ENCODE measurements around the gene NPR2.

NPR2 gene

GRCh38 chr9:35835216-35835632 lies 43.8 kb downstream of the NPR2 start:
- Histone ChIP-seq H3K9me2 (replicated peaks; ENCODE audit: low read depth, low read length) (no peaks in the 10 kb centered on the region), H3K27me3 (ENCODE audit: insufficient read depth, low read length, poor library complexity, severe bottlenecking) (no peaks in the 10 kb centered on the region), H3K4me2 (ENCODE audit: low read depth, low read length, poor library complexity, severe bottlenecking) (no peak overlapping the region), H4K20me1 (ENCODE audit: insufficient read depth, low read length, poor library complexity, severe bottlenecking) (no peaks in the 10 kb centered on the region), H2AFZ (ENCODE audit: low read length) (no peak overlapping the region), H3K36me3 (ENCODE audit: insufficient read depth, low read length) (no peaks in the 10 kb centered on the region), H3K79me2 (ENCODE audit: insufficient read depth, low read length) (no peaks in the 10 kb centered on the region), H3F3A (ENCODE audit: low read depth) (no peaks in the 10 kb centered on the region), H3K9me3 (ENCODE audit: insufficient read depth, low read depth, low read length) (no peaks in the 10 kb centered on the region), H3K4me3 (ENCODE audit: low read length, poor library complexity, severe bottlenecking) (no peak overlapping the region), H3K4me1 (ENCODE audit: insufficient read depth, low read length, poor library complexity, severe bottlenecking) (peaks cover 44% of the 10 kb centered on the region), H3K9ac (ENCODE audit: low read depth, low read length, poor library complexity, severe bottlenecking) (no peak overlapping the region)
- TF ChIP-seq EZH2phosphoT487 (IDR thresholded peaks at IDR 0.05; ENCODE audit: borderline replicate concordance) = no peak
- TF ChIP-seq CTCF (conservative IDR thresholded peaks at IDR 0.05; ENCODE audit: low read length) = peak; percentile 71

- no peak overlapping the region for H2AFZ ChIP-seq (ENCODE audit: low read length)
- no peak overlapping the region for H3K9ac ChIP-seq (ENCODE audit: low read depth, low read length, poor library complexity, severe bottlenecking)
- TF ChIP-seq CTCF (conservative IDR thresholded peaks at IDR 0.05; ENCODE audit: low read length) (no peak), EZH2phosphoT487 (IDR thresholded peaks at IDR 0.05; ENCODE audit: borderline replicate concordance) (no peak)
- no peaks in the 10 kb centered on the region for H3K27me3 ChIP-seq (ENCODE audit: insufficient read depth, low read length, poor library complexity, severe bottlenecking)
- H3F3A ChIP-seq (ENCODE audit: low read depth) = no peaks in the 10 kb centered on the region
- no peak overlapping the region for H3K4me2 ChIP-seq (ENCODE audit: low read depth, low read length, poor library complexity, severe bottlenecking)
- H3K9me2 ChIP-seq (replicated peaks; ENCODE audit: low read depth, low read length) = no peaks in the 10 kb centered on the region
- no peaks in the 10 kb centered on the region for H3K9me3 ChIP-seq (ENCODE audit: insufficient read depth, low read depth, low read length)
- no peaks in the 10 kb centered on the region for H4K20me1 ChIP-seq (ENCODE audit: insufficient read depth, low read length, poor library complexity, severe bottlenecking)
- no peak overlapping the region for H3K4me3 ChIP-seq (ENCODE audit: low read length, poor library complexity, severe bottlenecking)
- peaks cover 40% of the 10 kb centered on the region for H3K4me1 ChIP-seq (ENCODE audit: insufficient read depth, low read length, poor library complexity, severe bottlenecking)
- H3K36me3 ChIP-seq (ENCODE audit: insufficient read depth, low read length) = no peaks in the 10 kb centered on the region
- no peaks in the 10 kb centered on the region for H3K79me2 ChIP-seq (ENCODE audit: insufficient read depth, low read length)
Observed at GRCh38 chr9:35835766-35836165, 44.4 kb downstream of the NPR2 start.

- H3K4me3 ChIP-seq (ENCODE audit: low read length, poor library complexity, severe bottlenecking) = no peak overlapping the region
- no peaks in the 10 kb centered on the region for H3K9me2 ChIP-seq (replicated peaks; ENCODE audit: low read depth, low read length)
- H3K4me1 ChIP-seq (ENCODE audit: insufficient read depth, low read length, poor library complexity, severe bottlenecking) = peaks cover 32% of the 10 kb centered on the region
- TF ChIP-seq EZH2phosphoT487 (IDR thresholded peaks at IDR 0.05; ENCODE audit: borderline replicate concordance) (no peak), CTCF (conservative IDR thresholded peaks at IDR 0.05; ENCODE audit: low read length) (no peak)
- H3K79me2 ChIP-seq (ENCODE audit: insufficient read depth, low read length) = no peaks in the 10 kb centered on the region
- no peak overlapping the region for H3K9ac ChIP-seq (ENCODE audit: low read depth, low read length, poor library complexity, severe bottlenecking)
- H3K4me2 ChIP-seq (ENCODE audit: low read depth, low read length, poor library complexity, severe bottlenecking) = no peak overlapping the region
- no peaks in the 10 kb centered on the region for H3K9me3 ChIP-seq (ENCODE audit: insufficient read depth, low read depth, low read length)
- no peaks in the 10 kb centered on the region for H3F3A ChIP-seq (ENCODE audit: low read depth)
- H3K36me3 ChIP-seq (ENCODE audit: insufficient read depth, low read length) = no peaks in the 10 kb centered on the region
- H2AFZ ChIP-seq (ENCODE audit: low read length) = no peak overlapping the region
- no peaks in the 10 kb centered on the region for H4K20me1 ChIP-seq (ENCODE audit: insufficient read depth, low read length, poor library complexity, severe bottlenecking)
- H3K27me3 ChIP-seq (ENCODE audit: insufficient read depth, low read length, poor library complexity, severe bottlenecking) = no peaks in the 10 kb centered on the region
Observed at GRCh38 chr9:35836595-35836994, 45.2 kb downstream of the NPR2 start.

Measured in Loucy (cell line).